HG02610 (cell line): Measurements from ENCODE around the gene BFSP1.

ENCODE experiments used
- ATAC-seq: cut with Tn5 transposase; IDR thresholded peaks from one replicate; pipeline ENCODE4 v1.9.1; 2021; ENCODE audit warnings: mild to moderate bottlenecking, moderate library complexity; ENCODE audit not compliant: unreplicated experiment

BFSP1 gene

DNA sequence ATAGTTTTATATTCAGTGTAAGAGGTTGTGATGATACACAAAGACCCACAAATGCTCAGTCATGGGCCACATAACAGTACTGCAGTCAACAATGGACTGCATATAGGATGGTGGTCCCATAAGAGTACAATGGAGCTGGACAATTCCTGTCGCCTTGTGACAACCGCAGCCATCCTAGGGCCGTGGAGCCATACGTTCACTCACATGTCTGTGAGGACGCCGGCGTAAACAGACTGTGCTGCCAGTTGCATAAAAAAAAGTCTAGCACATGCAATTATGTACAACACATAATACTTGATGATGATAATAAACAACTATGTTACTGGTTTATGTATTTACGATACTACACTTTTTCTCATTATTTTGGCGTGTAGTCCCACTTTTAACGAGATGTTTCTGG, 30.9 kb downstream of the BFSP1 start:
- no peak for ATAC-seq

DNA sequence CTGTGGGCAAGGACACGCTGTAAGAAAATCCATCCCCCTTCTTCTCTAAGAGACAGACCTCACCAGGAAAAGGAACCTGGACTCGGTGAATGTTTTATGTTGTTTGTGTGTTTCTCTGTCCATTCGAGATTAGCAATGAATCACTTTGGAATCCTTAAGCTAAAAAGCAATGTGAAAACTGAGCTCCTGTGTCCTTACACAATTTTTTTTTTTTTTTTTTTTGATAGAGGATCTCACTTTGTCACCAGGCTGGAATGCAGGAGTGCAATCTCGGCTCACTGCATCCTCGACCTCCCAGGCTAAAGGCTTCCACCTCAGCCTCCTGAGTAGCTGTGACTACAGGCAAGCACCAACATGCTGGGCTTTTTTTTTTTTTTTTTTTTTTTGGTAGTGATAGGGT, 32.1 kb downstream of the BFSP1 start:
- no peak for ATAC-seq

DNA sequence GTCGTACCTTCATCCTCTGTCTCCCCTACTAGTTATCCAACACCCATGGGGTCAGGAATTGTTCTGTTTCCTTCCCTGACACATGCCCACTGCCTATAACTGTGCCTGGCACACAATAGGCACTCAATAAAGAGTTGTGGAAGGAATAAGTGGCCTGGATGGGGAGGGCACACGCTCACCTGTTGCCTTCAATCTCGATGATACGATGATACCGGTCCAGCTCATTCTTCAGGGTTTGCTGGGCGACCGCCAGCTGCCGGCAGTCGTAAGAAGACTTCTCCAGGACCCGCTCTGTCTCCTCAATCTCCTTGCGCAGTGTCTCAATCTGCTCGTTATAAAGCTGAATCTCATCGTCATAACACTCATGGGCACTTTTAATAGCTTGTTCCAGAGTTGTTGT, 32.5 kb downstream of the BFSP1 start:
- no peak for ATAC-seq

DNA sequence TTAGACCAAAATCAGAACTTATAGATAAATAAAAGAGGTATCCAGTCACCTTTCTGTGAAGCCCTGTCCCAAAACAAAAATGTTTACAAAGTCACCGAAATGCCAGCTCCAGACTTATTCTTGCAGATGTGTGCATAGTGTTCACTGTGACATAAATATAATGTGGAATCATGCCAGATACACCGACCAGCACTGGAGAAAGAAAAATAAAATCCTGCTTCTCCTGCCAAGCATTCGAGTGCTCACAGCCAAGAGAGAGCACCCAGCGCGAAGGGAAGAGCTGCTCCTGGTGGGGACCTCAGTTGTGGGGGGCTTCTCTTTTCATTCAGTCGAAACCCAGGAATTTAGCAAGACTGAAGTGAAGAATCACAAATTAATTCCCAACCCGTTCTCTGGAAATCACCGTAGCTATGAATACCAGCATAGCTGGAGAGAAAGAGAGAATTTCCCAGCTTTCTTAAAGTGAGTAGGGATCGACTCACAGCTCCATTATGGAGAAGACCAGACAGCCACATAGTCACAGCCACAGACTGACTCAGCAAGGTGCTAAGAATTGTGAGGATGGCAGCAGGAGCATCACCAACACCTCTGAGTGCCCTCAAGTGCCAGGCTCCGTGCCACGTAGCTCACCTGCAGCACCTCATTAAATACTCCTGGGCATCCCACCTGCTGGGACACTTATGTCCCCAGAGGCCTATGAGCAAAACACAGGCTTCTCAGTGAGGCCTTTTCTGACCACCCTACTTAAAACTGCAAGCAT, 33.2 kb downstream of the BFSP1 start:
- no peak for ATAC-seq

DNA sequence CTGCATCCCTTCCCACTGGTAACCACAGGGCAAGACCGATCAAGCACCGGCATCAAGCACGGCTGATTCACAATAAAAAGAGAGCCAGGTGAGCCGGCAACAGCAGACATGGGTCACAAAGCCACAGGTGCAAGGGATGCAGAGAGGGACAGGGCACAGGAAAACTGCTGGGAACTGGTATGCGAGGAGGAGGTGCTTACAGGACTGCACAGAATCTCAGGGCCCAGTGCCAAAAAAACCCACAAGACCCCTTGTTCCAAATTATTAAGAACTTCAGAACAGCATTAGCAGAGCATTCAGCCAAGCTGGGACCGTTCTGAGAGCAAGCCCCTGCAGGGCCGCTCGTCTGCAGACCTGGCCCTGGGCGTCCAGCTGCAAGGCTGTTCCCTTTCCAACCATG, 35.4 kb downstream of the BFSP1 start:
- ATAC-seq, result no peak

DNA sequence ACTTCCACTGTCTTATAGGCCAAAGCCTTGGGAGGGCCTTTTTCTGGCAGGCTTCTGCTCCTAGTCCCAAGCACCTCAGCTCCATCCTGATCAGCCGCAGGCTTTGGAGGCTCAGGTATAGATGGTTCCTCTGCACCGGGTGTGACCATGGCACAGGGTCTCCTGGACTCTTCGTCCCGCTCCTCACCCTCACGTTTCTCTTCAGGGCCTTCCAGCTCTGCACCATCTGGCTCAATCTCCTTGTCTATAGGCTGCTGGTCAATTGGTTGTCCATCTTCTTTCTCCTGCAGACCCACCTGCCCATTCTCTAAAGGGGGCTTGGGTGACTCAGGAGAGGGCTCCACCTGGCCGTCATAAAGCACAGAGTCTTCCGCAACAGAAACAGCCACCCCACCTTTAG, 37.0 kb downstream of the BFSP1 start:
- no peak for ATAC-seq

DNA sequence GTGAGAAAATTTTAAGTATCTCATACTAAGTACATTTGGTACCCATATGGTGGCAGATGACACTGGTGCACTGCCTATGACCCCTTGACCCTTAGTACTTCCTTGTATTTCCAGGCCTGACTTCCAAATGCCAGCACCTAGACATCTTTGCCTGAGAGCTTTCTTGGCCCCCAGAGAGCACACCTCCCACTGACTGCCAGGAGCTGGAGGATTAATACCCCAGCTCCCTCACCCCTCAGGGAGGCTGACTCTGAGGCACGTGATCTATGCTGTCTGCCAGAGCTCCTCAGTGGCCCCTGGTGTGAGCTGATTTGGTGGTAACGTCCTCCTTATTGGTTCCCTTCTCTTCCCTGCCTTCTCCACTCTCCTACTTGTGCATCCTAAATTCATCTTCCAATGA, 38.0 kb downstream of the BFSP1 start:
- ATAC-seq, result no peak

DNA sequence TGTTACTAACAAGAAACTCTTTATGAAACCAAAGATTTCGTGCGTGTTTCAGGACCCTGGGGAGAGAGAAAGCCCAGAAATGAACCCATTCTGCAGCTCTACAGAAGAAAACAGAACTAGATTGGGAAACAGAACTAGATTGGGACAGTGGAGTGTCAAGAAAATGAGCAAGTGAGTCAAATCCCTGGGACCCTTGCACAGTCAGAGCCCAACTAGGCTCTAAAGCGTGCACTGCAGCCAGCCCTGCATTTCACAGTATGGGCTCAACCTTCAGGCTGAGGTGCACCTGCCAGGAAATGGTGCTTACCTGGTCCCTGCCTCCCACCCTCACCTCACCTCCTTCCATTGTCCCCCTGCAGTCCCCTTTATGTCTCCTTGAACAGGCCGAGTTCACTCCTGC, 39.7 kb downstream of the BFSP1 start:
- no peak for ATAC-seq

DNA sequence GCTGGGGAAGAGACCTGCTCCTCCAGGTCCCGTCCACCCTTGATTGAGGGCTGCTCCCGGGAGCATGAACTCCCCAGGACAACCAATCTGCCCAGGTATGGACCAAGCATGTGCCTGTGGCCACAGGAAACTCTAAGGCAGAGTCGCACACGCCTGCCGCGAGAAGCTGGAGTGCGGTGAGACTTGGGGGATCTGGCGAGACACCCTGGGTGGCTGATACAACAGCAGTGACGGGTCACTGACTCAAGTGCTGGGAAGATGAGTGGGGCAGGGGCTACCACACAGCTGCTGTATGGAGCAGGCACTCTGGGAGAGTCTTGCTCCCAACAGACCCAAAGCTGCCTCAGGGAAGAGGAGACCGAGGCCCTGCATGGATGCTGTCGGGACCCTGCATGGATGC, 40.1 kb downstream of the BFSP1 start:
- ATAC-seq, result no peak

DNA sequence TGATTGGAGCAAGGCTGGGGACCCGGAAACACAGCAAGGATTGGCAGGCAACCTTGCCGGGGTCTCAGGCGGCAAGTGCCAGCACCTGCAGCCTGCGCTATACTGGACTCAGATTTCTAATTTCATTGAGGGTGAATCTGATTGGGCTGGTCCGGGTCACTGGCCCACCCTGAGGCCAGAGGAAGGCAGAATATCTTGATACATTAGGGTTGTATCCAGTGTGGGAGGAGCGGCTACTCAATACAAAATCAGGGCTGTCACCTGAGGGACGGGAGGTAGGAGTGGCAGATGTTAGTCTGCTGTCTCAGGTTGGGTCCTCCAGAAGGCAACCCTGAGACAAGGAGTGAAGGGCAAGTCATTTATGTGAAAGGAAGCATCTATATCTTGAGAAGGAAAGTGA, 40.7 kb downstream of the BFSP1 start:
- no peak for ATAC-seq

DNA sequence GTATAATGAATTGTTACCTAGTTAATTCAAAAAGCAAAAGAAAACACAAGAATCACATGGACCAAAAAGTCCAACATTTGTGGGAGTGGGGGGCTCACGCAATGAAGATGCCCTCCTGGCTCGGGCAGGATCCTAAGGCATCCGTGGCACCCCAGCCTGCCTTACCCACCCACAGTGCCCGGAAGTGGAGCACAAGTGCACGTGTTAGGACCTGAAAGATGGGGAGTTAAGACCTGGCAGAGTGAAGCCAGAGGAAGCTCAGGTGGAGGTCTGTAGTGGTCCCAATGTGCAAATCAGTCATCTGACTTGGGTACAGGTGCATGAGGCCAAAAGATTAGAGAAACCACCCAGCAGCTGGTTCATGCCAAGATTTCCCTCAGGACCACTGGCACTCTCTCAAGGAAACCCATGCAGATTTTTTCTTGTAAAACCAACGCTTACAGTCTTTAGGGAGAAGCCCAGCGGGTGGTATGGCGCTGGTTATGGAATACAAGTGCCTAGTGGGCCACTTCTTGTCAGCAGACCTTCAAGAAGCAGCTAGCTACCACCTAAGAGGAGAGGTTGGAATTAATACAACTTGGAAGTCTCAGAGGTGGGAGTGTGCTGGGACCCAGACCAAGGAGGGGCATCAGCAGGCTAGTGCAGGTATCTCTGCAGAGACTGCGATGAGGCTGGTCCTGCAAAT, 42.1 kb downstream of the BFSP1 start:
- ATAC-seq, result no peak

DNA sequence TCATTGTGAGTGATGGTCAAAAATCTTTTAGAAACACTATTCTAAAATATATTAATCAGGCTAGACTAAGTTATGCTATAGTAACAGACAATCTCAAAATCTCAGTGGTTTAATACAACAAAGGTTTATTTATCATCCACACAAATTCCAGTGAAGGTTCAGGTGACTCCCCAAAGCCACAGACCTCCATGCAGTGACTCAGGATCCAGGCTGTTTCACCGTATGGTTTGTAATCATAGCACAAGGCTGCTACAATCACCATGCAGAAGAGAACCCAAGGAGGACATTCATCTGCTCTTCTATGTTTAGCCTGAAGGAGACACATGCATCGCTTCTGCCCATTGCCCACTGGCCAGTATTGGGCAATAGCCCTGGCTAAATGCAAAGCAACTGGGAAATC, 46.2 kb downstream of the BFSP1 start:
- ATAC-seq, result no peak

DNA sequence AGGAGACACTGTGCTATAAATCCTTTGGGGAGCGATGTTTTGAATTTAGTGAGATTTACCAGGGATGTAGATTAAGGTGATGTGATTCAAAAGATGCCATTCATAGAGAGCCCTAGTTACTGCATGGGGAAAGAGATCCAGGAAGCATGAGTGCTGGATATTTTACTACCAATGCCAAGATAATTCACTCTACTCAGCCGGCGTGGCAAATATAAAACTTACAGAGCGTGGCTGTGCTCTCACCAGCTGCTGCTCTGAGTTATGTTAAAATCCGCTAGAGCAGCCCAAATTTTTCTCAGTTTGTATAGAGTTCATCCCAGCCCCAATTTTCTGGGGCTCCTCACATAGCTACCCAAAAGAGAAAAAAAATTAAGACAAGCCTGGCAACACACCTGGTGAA, 48.6 kb downstream of the BFSP1 start:
- no peak for ATAC-seq

DNA sequence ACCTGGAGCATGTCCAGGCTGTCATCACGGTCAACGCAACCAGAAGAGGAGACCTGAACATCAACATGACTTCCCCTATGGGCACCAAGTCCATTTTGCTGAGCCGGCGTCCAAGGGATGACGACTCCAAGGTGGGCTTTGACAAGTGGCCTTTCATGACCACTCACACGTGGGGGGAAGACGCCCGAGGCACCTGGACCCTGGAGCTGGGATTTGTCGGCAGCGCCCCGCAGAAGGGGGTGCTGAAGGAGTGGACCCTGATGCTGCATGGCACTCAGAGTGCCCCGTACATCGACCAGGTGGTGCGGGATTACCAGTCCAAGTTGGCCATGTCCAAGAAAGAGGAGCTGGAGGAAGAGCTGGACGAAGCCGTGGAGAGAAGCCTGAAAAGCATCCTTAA, 49.5 kb downstream of the BFSP1 start:
- no peak for ATAC-seq

DNA sequence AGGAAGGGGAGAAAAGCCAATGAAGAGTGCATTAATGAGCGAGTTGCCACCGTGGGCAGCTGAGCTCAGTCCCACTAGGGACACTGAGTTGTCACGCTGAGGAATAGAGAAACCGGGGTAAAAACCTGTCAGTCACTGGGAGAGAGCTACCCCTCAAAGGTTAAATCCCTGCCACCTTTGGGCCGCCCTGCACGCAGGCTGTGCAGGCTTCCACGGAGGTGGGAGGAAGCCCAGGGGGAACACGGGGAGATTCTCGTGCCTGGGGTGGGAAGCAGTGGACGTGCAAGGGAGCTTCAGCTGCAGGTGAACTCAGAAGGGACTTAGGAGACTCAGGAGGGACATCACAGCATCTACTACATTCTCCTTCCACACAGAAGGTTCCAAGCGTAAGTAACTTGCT, 50.5 kb downstream of the BFSP1 start:
- ATAC-seq, result no peak

DNA sequence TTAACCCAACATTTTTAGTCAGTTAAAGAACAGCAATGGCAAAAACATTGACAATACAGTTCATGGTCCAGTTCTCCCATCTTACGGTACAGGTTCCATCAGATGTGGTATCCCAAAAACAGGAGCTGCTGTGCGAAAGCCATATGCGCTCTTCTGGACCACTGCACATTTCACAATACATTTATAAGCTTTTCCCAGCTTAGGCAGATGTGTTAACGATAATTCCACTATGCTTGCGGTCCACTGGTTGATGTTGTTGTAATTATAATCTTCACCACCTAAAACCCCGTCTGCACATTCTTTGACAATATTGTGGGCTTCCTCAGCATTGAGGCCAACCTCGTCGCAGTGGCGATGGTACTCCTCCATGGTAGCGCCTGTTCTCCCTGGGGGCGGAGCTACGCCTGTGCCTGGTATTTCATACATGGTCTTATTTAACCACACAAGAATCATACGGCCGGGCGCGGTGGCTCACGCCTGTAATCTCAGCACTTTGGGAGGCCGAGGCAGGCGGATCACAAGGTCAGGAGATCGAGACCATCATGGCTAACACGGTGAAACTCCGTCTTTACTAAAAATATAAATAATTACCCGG, 52.0 kb downstream of the BFSP1 start:
- ATAC-seq, result no peak

DNA sequence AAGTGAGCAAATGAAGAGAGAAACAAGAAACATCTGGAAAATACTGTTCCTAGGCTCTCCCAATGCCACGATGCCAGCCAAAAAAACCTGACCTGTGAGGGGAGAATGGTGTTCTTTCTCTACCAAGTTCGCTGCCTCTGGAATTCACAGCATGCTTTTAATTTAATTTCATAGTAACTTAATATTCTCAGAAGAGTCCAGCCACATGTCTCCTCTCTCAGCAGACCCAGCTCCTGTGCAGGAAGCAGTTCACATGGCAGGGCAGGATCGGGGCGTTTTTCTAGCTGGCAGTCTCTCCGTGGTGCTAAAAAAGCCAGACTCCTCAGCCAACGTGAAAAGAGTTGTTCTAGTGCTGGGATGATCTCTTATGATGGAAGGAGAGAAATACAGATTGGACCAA, 57.5 kb downstream of the BFSP1 start:
- no peak for ATAC-seq

DNA sequence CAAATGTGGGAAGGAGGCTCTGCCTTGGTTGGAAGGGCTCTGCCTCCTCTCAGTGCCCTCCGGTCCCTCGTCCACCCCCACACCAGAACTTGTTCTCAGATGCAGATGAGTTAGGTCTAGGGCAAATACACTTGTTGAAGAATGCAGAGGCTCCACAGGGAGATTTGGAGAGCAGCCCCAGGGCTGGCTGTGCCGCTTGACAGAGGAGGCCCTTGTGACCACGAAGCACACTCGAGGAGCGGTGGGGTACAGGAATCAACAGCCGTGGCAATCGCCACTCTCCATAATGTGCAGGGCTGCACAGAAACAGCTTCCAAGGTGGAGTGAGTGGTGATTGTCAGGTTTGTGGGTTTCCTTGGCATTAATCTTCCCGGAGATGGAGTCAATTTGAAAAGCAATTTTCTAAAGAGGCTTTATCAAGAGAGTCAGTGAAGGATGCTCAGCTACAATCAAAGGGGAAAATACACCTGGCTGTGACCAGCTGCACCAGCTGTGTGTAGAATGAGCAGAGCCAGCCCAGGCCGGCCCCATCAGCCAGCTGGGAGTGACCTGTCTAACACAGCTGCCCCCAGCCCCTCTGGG, 59.5 kb downstream of the BFSP1 start:
- no peak for ATAC-seq

DNA sequence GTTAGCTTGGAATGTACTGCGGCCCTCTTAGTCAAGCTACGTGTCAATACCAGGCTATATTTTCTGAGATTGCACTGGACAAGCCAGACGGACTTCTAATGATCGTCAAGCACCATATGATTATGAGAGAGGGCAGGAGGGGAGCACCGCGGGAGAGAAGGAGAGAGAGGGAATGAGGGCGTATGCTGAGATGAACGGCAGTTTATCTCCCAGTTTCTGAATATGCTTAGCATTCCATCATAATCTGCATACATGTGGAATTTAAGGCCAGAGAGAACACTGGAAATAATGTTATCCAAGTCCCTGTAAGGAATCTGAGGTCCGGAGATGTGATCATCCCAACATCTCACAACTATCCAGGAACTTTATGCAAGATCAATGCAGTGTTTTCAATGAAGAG, 60.2 kb downstream of the BFSP1 start:
- ATAC-seq, result no peak

DNA sequence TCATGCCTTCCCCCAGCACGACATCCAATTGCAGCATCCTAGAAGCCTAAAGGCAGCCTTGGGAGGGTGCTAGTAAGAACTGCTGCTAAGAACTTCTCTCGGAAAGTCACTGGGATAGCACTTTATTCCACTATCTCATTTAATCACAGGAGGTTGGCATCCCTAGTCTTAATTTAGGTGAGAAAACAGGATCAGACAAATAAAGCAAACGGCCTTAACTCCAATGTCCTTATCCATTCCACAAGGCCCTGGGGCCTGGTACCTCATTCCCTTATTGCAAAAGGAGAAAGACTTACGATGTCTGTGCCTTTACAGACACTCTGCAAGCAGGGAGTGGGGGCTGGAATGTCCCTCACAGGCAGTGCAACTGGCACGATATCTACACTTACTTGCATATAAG, 60.7 kb downstream of the BFSP1 start:
- no peak for ATAC-seq

DNA sequence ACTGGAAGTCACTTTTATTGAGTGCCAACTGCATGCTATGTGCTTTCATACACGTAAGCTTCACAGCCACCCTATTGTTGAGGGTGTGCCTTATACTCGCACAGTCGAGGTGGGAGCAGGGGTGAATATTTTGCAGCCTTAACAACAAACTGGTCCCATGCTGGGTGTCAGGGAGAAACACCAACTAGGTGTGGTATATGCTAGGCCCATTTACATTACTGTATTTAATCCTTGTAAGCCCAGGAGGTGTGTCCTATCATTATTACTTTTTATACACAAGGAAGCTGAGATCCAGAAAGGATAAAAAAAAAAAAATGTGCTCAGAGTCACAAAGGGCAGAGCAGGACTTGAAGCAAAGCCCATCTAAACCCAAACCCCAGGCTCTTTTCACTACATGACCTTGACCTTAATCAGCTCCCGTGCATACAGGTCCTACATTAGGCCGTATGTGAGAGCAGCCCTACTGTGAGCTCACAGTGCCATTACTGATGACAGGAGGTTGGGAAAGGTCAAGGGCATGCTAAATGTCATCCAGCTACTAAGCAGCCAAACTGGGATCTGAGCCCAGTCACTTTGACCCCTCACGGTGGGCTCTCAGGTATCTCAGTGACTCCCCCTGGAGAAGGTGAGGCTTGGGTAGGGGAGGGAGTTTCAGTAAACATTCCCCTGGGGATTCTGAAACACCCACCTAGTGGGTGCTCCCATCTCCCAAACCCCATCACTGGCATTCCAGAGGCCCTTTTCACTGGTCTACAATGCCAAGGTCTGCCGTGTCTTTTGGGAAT, 61.7 kb downstream of the BFSP1 start:
- ATAC-seq, result no peak
